HG03575 (cell line): ENCODE data around the gene C16orf95.
"Not testable (repeated sequence)": the region's sequence is repeated elsewhere in the genome, so short reads cannot be mapped to it uniquely, and the experiment has no call there.

Experiments used
- ATAC-seq: cut with Tn5 transposase; IDR thresholded peaks from one replicate; pipeline ENCODE4 v1.9.1; 2021; ENCODE audit not compliant: unreplicated experiment, insufficient number of reproducible peaks, low FRiP score; ENCODE audit errors: extremely low read depth

The C16orf95 gene

GRCh38 chr16:87316923-87317749 lies at the start of gene C16orf95:
TSS of gene C16orf95 (minus strand) at chr16:87317392. CDS start at chr16:87317242, 150 bp downstream.
- peak; percentile 50 for ATAC-seq

- ATAC-seq: no peak
These were observed 49.7 kb upstream of the C16orf95 start for GRCh38 chr16:87366930-87367329.

GRCh38 chr16:87366288-87366687 lies 49.1 kb upstream of the C16orf95 start:
- no peak for ATAC-seq

- no peak for ATAC-seq
These were observed 48.0 kb upstream of the C16orf95 start for GRCh38 chr16:87365021-87365713.

- ATAC-seq: no peak
These were observed 46.7 kb upstream of the C16orf95 start for GRCh38 chr16:87363771-87364455.

GRCh38 chr16:87362828-87363559 lies 45.8 kb upstream of the C16orf95 start:
- ATAC-seq: not testable (repeated sequence)

GRCh38 chr16:87361916-87362619 lies 44.9 kb upstream of the C16orf95 start:
- no peak for ATAC-seq

GRCh38 chr16:87360862-87361610 lies 43.8 kb upstream of the C16orf95 start:
- no peak for ATAC-seq

- no peak for ATAC-seq
These were observed 41.9 kb upstream of the C16orf95 start for GRCh38 chr16:87359121-87359520.

- no peak for ATAC-seq
These were observed 41.5 kb upstream of the C16orf95 start for GRCh38 chr16:87358696-87359095.

- ATAC-seq: no peak
These were observed 41.1 kb upstream of the C16orf95 start for GRCh38 chr16:87358250-87358649.

- ATAC-seq: no peak
These were observed 39.3 kb upstream of the C16orf95 start for GRCh38 chr16:87356491-87356853.

GRCh38 chr16:87353613-87354012 lies 36.4 kb upstream of the C16orf95 start:
- no peak for ATAC-seq

- ATAC-seq: no peak
These were observed 35.6 kb upstream of the C16orf95 start for GRCh38 chr16:87352818-87353217.

- ATAC-seq: no peak
These were observed 34.1 kb upstream of the C16orf95 start for GRCh38 chr16:87351320-87351698.

- ATAC-seq: no peak
These were observed 33.6 kb upstream of the C16orf95 start for GRCh38 chr16:87350681-87351319.

GRCh38 chr16:87350031-87350430 lies 32.8 kb upstream of the C16orf95 start:
- no peak for ATAC-seq
